Neural progenitor cell (in vitro differentiated cells): ENCODE data around the gene TSPAN32. TPM values are rescaled to one million over a fixed set of nuclear protein-coding genes. Genes with fewer than 3 reads are reported as not detected.

Experiments
- DNase-seq: peaks from one replicate; pipeline ENCODE4 v3.0.0-alpha.2; 2016; ENCODE audit warnings: low spot score
- H2AFZ ChIP-seq: fragments of 200-600 bp; sonication (generic); replicated peaks from 2 replicates; pipeline ENCODE4 v1.6.1; 2016; ENCODE audit warnings: antibody characterized with exemption
- H3F3A ChIP-seq: fragments of 200-600 bp; sonication (generic); 2 replicates; pipeline ENCODE4 v1.6.1; 2016; ENCODE audit warnings: antibody characterized with exemption, low read depth
- H3K27ac ChIP-seq: fragments of 200-600 bp; sonication (generic); 2 replicates; pipeline ENCODE4 v1.5.1; 2016; ENCODE audit warnings: mild to moderate bottlenecking
- H3K27me3 ChIP-seq: fragments of 200-600 bp; sonication (generic); 2 replicates; pipeline ENCODE4 v1.6.1; 2016; ENCODE audit warnings: mild to moderate bottlenecking, moderate library complexity
- H3K36me3 ChIP-seq: fragments of 200-600 bp; sonication (generic); 2 replicates; pipeline ENCODE4 v1.5.1; 2016
- H3K4me1 ChIP-seq: fragments of 200-600 bp; sonication (generic); 2 replicates; pipeline ENCODE4 v1.6.1; 2016; ENCODE audit warnings: mixed run types
- H3K4me2 ChIP-seq: fragments of 200-600 bp; sonication (generic); 2 replicates; pipeline ENCODE4 v1.6.1; 2016
- H3K4me3 ChIP-seq: fragments of 200-600 bp; sonication (generic); 2 replicates; pipeline ENCODE4 v1.5.1; 2016
- H3K79me2 ChIP-seq: fragments of 200-600 bp; sonication (generic); 2 replicates; pipeline ENCODE4 v1.6.1; 2016; ENCODE audit warnings: low read depth
- H3K9ac ChIP-seq: fragments of 200-600 bp; sonication (generic); 2 replicates; pipeline ENCODE4 v1.6.1; 2016
- H3K9me3 ChIP-seq: fragments of 200-600 bp; sonication (generic); 2 replicates; pipeline ENCODE4 v1.5.1; 2016; ENCODE audit warnings: low read depth
- H4K20me1 ChIP-seq: fragments of 200-600 bp; sonication (generic); 2 replicates; pipeline ENCODE4 v1.6.1; 2016; ENCODE audit warnings: low read depth
- H3K27ac Mint-ChIP-seq: 3 replicates; pipeline ENCODE4 v1.8.0; 2021; ENCODE audit warnings: mixed read lengths
- H3K27me3 Mint-ChIP-seq: 2 replicates; pipeline ENCODE4 v1.8.0; 2022; ENCODE audit warnings: low read depth, mild to moderate bottlenecking, inconsistent platforms, moderate library complexity, mixed read lengths; ENCODE audit not compliant: insufficient read depth
- H3K36me3 Mint-ChIP-seq: 3 replicates; pipeline ENCODE4 v1.8.0; 2021; ENCODE audit warnings: mixed read lengths
- H3K4me1 Mint-ChIP-seq: 3 replicates; pipeline ENCODE4 v1.8.0; 2021; ENCODE audit warnings: mixed read lengths
- H3K4me3 Mint-ChIP-seq: 3 replicates; pipeline ENCODE4 v1.8.0; 2021; ENCODE audit warnings: mild to moderate bottlenecking, moderate library complexity, mixed read lengths
- H3K9me3 Mint-ChIP-seq: 3 replicates; pipeline ENCODE4 v1.8.0; 2020; ENCODE audit warnings: mixed read lengths
- EZH2 ChIP-seq: fragments of 200-600 bp; sonication (generic); IDR thresholded peaks from 2 replicates; pipeline ENCODE4 v1.6.1; 2017; ENCODE audit warnings: antibody characterized with exemption, mild to moderate bottlenecking, moderate library complexity
- EZH2phosphoT487 ChIP-seq: fragments of 200-600 bp; sonication (generic); IDR thresholded peaks from 2 replicates; pipeline ENCODE4 v1.6.1; 2017; ENCODE audit warnings: antibody characterized with exemption
- total RNA-seq: library from RNA; depleted of rRNA; stranded (reverse); fragments of >200 nt; gene quantifications from 2 replicates; pipeline ENCODE4 v1.2.3, GENCODE V29; 2015; ENCODE audit warnings: low replicate concordance
- TF ChIP-seq, protein P1 (sequence below): fragments of 200-600 bp; sonication (generic); IDR thresholded peaks from 2 replicates; pipeline ENCODE4 v1.5.1; 2017; ENCODE audit warnings: antibody characterized with exemption, mild to moderate bottlenecking

Gene TSPAN32
- total RNA-seq, 1 donor from 2014 or later, result not detected

DNA sequence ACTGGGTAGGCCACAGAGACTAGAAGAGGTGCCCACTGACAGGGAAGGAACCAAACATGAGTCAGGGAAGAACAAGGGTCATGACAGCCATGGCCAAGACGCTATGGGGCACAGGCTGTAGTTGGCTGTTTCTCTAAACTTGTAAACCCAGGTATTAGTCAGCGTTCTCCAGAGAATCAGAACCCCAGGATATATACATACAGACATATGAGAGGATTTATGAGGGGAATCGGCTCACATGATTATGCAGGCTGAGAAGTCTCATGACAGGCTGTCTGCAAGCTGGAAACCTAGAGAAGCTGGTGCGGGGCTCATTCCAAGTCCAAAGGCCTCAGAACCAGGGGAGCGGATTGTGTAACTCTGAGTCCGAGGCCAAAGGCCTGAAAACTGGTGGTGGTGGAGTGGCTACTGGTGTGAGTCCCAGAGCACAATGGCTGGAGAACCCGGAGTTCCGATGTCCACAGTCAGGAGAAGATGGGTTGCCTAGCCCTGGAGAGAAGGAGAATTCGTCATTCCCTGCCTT is 45.6 kb downstream of the TSPAN32 start:
- Histone ChIP-seq H4K20me1 (no peaks in the 10 kb centered on the region), H3F3A (no peaks in the 10 kb centered on the region), H3K9me3 (no peaks in the 10 kb centered on the region), H3K4me3 (no peak overlapping the region), H3K36me3 (no peaks in the 10 kb centered on the region), H3K27me3 (no peaks in the 10 kb centered on the region), H2AFZ (no peak overlapping the region), H3K27ac (no peak overlapping the region), H3K4me2 (no peak overlapping the region), H3K4me1 (no peaks in the 10 kb centered on the region), H3K79me2 (no peaks in the 10 kb centered on the region), H3K9ac (no peak overlapping the region)
- TF ChIP-seq, protein P1, sequence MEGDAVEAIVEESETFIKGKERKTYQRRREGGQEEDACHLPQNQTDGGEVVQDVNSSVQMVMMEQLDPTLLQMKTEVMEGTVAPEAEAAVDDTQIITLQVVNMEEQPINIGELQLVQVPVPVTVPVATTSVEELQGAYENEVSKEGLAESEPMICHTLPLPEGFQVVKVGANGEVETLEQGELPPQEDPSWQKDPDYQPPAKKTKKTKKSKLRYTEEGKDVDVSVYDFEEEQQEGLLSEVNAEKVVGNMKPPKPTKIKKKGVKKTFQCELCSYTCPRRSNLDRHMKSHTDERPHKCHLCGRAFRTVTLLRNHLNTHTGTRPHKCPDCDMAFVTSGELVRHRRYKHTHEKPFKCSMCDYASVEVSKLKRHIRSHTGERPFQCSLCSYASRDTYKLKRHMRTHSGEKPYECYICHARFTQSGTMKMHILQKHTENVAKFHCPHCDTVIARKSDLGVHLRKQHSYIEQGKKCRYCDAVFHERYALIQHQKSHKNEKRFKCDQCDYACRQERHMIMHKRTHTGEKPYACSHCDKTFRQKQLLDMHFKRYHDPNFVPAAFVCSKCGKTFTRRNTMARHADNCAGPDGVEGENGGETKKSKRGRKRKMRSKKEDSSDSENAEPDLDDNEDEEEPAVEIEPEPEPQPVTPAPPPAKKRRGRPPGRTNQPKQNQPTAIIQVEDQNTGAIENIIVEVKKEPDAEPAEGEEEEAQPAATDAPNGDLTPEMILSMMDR, result no peak
- TF ChIP-seq EZH2 (no peak), EZH2phosphoT487 (no peak)
- Mint-ChIP-seq H3K27me3 (peaks cover 15% of the 10 kb centered on the region), H3K4me3 (no peak overlapping the region), H3K36me3 (no peaks in the 10 kb centered on the region), H3K27ac (no peak overlapping the region), H3K4me1 (no peaks in the 10 kb centered on the region), H3K9me3 (peaks cover 14% of the 10 kb centered on the region)
- no peak for DNase-seq

DNA sequence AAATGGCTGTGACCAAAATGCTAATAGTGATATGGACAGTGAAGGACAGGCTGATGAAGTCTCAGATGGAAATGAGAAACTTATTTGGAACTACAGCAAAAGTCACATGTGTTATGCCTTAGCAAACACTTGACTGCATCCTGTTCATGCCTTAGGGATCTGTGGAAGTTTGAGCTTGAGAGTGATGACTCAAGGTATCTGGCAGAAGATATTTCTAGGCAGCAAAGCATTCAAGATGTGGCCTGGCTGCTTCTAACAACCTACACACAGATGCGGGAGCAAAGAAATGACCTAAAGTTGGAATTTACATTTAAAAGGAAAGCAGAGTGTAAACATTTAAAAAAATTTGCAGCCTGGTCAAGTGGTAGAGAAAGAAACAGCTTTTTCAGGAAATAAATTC is 47.2 kb downstream of the TSPAN32 start:
- no peak overlapping the region for H3K4me3 ChIP-seq
- no peak overlapping the region for H3K9ac ChIP-seq
- H3K4me2 ChIP-seq, result no peak overlapping the region
- Mint-ChIP-seq H3K4me3 (no peak overlapping the region), H3K36me3 (no peaks in the 10 kb centered on the region), H3K27ac (no peak overlapping the region), H3K4me1 (no peaks in the 10 kb centered on the region), H3K27me3 (peaks cover 12% of the 10 kb centered on the region), H3K9me3 (peaks cover 16% of the 10 kb centered on the region)
- no peaks in the 10 kb centered on the region for H3K9me3 ChIP-seq
- H2AFZ ChIP-seq, result no peak overlapping the region
- H3K79me2 ChIP-seq, result no peaks in the 10 kb centered on the region
- TF ChIP-seq, protein P1, result no peak
- TF ChIP-seq EZH2phosphoT487 (no peak), EZH2 (no peak)
- H3K27me3 ChIP-seq, result no peaks in the 10 kb centered on the region
- DNase-seq, result no peak
- H3K36me3 ChIP-seq, result no peaks in the 10 kb centered on the region
- H3F3A ChIP-seq, result no peaks in the 10 kb centered on the region
- no peaks in the 10 kb centered on the region for H4K20me1 ChIP-seq
- H3K27ac ChIP-seq, result no peak overlapping the region
- H3K4me1 ChIP-seq, result no peaks in the 10 kb centered on the region

DNA sequence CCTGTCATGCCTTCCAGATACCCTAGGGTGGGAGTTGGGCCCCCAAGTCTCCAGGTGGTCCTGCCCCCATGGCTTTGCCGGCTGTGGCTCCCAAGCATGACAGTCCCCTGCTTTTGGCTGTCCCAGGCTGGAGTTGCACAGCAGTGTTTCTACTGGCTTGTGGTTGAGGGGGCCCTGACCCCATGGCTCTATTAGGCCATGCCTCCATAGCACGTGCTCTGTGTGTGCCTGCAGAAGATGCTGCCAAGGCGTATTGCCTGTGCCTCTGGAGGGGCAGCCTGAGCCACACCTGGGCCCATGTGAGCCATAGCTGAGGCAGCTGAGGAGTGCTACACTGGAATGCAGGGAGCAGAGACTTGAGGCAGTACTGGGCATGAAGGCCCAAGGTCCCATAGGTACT is 49.9 kb downstream of the TSPAN32 start:
- Histone ChIP-seq H3K27ac (no peak overlapping the region), H3K4me1 (no peaks in the 10 kb centered on the region), H3K9me3 (no peaks in the 10 kb centered on the region), H3K79me2 (no peaks in the 10 kb centered on the region), H3K9ac (no peak overlapping the region), H3K4me3 (no peak overlapping the region), H3F3A (no peaks in the 10 kb centered on the region), H2AFZ (no peak overlapping the region), H3K27me3 (no peaks in the 10 kb centered on the region), H3K4me2 (no peak overlapping the region), H3K36me3 (no peaks in the 10 kb centered on the region), H4K20me1 (no peaks in the 10 kb centered on the region)
- H3K27me3 Mint-ChIP-seq, result peaks cover 12% of the 10 kb centered on the region
- DNase-seq, result no peak
- H3K4me3 Mint-ChIP-seq, result no peak overlapping the region
- no peaks in the 10 kb centered on the region for H3K36me3 Mint-ChIP-seq
- H3K4me1 Mint-ChIP-seq, result no peaks in the 10 kb centered on the region
- TF ChIP-seq EZH2phosphoT487, result no peak
- TF ChIP-seq EZH2, result no peak
- TF ChIP-seq, protein P1, result no peak
- peaks cover 16% of the 10 kb centered on the region for H3K9me3 Mint-ChIP-seq
- no peak overlapping the region for H3K27ac Mint-ChIP-seq
